Breast epithelium (tissue), 3 donors: ENCODE measurements around the gene ARMC9.

Experiments
- CTCF ChIP-seq, 3 donors: fragments of 450-650 bp; IDR thresholded peaks; one replicate each; pipeline ENCODE4 v1.5.1; 2016 to 2017; ENCODE audit warnings: antibody characterized with exemption in 3 of 3, mild to moderate bottlenecking in 3 of 3, moderate library complexity in 3 of 3
- POLR2AphosphoS5 ChIP-seq, 3 donors: sonication (generic); formaldehyde crosslinking; IDR thresholded peaks; one replicate each; pipeline ENCODE4 v1.6.1; 2017; ENCODE audit warnings: antibody characterized with exemption in 3 of 3

- TF ChIP-seq CTCF (IDR thresholded peaks at IDR 0.05) (no peak), POLR2AphosphoS5 (IDR thresholded peaks at IDR 0.05) (no peak)
These were observed 2.5 kb downstream of the ARMC9 start for GRCh38 chr2:231200805-231201474.
